Measurements from ENCODE around the gene TEX19.
"Not testable (repeated sequence)": the region's sequence is repeated elsewhere in the genome, so short reads cannot be mapped to it uniquely, and the experiment has no call there.

TEX19 gene

DNA sequence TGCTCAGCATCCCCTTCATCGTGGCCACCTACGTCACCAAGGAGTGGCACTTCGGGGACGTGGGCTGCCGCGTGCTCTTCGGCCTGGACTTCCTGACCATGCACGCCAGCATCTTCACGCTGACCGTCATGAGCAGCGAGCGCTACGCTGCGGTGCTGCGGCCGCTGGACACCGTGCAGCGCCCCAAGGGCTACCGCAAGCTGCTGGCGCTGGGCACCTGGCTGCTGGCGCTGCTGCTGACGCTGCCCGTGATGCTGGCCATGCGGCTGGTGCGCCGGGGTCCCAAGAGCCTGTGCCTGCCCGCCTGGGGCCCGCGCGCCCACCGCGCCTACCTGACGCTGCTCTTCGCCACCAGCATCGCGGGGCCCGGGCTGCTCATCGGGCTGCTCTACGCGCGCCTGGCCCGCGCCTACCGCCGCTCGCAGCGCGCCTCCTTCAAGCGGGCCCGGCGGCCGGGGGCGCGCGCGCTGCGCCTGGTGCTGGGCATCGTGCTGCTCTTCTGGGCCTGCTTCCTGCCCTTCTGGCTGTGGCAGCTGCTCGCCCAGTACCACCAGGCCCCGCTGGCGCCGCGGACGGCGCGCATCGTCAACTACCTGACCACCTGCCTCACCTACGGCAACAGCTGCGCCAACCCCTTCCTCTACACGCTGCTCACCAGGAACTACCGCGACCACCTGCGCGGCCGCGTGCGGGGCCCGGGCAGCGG is 15.7 kb downstream of the TEX19 start:
- no peak for DNase-seq (ENCODE audit: low spot score)

DNA sequence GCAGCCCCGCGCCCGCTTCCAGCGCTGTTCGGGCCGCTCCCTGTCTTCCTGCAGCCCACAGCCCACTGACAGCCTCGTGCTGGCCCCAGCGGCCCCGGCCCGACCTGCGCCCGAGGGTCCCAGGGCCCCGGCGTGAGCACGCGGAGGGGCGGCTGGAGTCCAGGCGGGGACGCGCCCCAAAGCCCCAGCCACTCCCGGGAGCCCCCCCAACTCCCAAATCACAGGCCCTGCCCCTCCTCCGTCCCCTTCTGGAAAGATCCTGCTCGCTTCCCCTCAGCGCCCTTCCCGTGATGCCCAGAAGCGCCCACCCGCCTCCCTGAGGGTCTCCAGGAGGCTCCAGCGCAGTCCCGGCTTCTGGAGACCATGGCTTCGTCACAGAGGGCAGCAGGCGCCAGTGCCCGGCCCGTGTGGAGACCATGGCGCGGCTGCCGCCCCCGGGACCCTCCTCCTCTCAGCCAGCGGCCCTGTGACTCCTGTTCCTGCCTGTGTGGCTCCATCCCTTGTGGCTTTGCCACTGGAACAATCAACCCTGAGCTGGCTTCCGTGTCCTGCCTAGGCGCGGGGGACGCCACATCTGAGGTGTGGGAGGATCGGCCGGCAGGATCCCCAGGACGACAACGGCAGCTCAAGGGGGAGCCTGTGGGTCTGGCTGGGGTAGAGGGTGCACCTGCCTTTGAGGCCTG is 16.5 kb downstream of the TEX19 start:
- no peak for DNase-seq (ENCODE audit: low spot score)

DNA sequence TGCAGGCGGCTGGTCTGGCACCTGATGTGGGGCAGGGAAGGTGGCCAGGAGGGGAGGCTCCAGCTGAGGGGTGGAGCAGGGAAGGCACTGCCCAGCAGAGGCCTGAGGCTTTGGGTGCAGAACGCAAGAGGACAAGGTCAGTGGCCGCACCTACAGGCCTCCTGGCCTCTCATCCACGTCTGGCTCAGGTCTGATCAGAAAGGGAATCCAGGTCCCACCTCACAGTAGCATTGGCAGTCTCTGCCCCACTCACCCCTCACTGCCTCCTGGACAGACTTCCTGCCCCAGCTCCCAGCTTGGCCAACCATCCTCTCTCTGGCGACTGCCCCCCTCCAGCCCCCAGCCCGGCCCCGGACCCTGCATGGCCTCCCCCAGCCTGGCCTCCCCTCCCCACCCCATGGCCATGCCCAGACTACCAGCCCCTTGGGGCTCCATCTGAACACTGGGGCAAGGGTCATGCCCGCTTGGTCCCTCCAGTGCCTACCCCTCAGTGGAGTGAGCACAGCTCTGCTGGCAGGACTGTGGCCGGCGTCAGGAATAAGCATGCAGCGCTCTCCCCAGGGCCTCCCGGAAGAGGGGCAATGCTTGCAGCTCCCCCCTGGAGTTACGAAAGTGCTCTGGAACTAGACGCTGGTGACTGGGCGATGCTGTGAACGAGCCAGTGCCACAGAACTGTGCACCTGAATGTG is 17.1 kb downstream of the TEX19 start:
- no peak for DNase-seq (ENCODE audit: low spot score)

DNA sequence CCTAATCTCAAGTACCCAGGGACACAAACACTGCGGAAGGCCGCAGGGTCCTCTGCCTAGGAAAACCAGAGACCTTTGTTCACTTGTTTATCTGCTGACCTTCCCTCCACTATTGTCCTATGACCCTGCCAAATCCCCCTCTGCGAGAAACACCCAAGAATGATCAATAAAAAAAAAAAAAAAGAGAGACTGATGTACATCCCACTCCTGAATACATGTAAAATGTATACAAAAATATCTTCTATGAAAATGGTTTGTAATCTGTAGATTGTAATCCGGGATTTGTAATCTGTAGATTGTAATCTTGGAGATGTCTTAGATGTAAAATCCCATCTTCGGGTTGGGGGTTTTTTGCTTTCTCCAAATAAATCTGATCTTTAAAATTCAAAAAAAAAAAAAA is 18.2 kb downstream of the TEX19 start:
- DNase-seq (ENCODE audit: low spot score) = not testable (repeated sequence)

DNA sequence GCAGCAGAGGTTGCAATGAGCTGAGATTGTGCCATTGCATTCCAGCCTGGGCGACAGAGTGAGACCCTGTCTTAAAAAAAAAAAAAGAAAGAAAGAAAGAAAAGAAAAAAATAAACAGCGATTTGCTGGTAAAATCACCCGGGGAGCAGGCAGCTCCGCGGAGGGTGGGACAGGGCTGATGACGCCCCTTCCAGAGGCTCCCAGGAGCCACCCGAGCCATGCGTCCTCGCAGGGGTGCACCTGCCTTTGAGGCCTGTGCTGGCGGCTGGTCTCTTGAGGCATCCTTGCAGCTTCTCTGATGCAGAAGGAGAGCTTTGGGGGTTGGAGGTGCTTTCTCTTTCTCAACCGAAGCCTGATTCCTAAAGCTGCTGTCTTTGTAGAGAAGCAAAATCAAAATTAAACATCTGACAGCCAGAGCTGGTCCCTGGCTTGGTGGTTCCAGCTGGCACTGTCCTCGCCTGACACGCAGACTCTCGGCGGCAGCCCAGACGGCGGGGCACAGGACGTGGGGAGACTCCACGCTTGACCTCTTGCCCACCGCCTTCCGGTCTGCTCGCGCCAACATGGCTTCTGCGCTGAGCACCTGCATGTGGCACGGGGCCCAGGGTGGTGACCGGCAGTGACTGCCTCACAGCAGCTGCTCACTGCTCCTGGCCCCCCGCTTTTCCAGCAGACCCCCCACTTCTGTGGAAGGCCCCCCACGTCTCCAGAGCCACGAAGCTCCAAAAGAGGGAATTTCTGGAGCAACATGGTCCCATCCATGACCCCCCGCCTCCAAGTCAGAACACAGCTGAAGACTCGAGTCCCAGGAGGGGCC is 19.1 kb downstream of the TEX19 start:
- DNase-seq (ENCODE audit: low spot score) = no peak

DNA sequence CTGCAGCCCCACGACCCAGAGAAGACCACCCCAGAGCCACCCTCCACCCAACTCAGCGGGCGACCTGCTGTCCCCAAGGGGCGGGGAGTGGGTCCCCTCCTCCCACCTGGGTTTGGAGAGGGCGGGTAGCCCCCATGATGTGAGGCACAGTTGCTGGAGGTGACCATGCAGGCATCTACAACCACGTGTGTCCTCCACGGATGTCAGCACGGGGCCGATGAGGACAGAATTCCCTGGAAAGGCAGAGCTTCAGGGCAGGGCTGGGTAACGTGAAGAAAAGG is 19.6 kb downstream of the TEX19 start:
- no peak for DNase-seq (ENCODE audit: low spot score)

DNA sequence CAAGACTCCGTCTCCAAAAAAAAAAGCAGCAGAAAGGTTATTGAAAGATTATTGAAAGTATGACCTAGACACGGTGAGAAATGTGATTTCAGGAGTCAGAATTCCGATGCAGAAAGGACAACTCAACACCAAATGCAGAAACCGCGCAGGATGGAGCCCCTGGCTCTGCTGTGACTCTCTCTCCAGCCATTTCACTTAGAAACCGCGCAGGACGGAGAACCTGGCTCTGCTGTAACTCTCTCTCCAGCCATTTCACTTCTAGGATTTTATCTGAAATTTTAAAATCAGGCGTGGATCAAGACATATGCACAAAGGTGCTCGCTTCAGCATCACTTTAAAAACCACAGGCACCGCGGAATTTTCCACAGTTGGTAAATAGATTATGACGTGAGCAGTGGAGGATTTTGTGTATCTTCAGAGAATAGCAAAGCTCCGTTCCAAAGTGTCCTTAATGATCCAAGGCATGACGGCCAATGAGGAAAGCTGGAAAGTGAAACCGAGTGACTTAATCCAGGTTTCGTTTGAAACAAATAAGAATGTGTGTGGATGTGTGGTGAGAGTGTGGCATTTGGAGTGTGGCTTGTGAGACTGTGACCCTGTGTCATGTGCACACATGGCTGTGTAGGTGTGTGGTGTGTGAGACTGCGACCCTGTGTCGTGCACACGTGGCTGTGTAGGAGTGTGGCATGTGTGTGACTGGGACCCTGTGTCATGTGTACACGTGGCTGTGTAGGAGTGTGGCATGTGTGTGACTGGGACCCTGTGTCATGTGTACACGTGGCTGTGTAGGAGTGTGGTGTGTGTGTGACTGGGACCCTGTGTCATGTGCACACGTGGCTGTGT is 22.0 kb downstream of the TEX19 start:
- no peak for DNase-seq (ENCODE audit: low spot score)

DNA sequence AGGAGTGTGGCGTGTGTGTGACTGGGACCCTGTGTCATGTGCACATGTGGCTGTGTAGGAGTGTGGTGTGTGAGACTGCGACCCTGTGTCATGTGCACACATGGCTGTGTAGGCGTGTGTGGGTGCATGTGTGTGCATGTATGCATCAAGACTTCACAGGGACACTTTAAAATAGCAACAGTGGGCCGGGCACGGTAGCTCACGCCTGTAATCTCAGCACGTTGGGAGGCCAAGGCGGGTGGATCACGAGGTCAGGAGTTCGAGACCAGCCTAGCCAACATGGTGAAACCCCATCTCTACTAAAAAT is 22.6 kb downstream of the TEX19 start:
- not testable (repeated sequence) for DNase-seq (ENCODE audit: low spot score)

DNA sequence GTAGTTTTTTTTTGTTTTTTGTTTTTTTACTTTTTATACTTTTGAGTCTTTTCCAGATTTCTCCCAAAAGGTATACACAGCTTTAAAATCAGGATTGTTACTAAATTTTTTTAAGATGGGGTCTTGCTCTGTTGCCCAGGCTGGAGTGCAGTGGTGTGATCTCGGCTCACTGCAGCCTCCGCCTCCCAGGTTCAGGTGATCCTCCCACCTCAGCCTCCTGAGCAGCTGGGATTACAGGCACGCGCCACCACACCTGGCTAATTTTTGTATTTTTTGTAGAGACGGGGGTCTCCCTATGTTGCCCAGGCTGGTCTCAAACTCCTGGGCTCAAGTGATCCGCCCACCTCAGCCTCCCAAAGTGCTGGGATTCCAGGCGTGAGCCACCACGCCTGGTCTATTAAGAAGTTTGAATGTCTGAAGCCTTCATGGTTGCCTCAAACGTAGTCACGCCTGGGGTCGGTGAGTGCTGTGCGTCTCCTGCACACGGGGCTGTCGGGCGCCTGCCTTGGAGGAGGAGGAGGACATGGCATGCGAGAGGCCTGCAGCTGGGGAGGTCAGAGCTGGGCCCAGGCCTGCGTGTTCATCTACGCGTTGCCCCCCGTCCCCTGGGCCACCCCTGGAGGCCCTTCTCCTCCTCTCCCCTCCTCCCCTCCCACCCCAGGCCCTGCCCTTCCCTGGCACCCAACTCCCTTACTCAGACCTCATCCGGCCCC is 23.3 kb downstream of the TEX19 start:
- DNase-seq (ENCODE audit: low spot score) = not testable (repeated sequence)

DNA sequence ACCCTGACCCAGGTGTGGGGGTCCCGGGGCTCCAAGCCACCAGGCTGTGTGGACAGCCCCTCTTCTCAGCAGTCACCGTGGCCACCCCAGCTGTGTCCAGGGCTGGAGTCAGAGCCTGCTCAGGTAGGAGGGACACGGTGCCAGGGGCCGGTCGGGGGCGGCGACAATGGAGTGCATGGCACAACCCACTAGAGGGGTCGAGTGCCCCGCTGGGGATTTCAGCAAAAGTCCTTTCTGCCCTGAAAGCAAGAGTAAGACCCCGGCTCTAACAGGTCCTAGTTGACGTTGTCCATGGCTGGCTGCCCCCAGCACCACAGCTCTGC is 23.8 kb downstream of the TEX19 start:
- no peak for DNase-seq (ENCODE audit: low spot score)

DNA sequence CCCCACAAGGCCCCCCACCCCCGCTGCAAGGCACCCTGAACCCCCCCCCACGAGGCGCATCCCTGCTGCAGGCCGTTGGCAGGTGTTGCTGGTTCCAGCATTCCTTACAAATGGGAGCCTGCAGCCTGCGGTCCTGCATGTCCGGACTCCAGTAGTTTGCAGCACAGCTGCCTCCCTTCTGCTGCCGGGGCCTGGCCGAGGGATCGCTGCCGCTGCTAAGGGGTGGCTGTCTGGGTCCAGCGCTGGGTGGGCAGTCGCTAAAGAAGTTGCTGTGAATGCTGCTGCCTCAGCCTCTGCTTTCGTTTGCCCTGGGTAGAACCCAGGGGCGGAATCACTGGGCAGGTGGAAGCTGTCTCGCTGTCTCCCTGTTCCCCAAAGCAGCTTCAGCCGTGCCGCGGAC is 24.4 kb downstream of the TEX19 start:
- DNase-seq (ENCODE audit: low spot score) = no peak

DNA sequence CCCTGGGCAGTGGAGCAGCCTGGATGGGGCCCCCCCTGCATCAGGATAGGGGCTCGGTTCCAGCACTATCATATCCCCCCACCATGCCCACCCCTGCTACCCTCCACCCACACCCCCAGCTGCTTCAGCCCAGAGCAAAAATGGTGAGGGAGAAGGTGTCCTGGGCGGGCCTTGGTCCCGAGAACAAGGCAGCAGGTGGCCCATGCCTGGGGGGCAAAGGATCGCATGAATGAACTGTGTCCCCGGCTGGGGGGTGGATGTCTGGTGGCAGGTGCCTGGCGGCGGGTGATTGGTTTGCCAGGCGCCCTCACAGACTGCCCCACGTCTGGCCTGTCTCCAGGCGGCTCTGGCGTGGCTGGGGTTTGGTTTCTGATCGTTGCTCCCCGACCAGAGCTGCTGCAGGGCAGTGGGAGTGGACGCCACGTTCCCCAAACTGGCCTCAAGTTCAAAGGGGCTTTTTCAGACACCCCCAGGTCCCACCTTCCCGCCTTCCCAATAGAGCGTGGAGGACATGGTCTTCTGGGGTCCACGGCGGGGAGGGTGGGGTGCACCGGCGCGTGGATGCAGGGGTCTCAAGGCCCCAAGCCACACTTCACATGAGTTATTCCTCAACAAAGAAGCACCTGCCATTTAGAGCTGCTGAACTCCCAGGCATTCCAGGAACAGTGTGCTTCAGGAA is 25.1 kb downstream of the TEX19 start:
- DNase-seq (ENCODE audit: low spot score) = no peak

DNA sequence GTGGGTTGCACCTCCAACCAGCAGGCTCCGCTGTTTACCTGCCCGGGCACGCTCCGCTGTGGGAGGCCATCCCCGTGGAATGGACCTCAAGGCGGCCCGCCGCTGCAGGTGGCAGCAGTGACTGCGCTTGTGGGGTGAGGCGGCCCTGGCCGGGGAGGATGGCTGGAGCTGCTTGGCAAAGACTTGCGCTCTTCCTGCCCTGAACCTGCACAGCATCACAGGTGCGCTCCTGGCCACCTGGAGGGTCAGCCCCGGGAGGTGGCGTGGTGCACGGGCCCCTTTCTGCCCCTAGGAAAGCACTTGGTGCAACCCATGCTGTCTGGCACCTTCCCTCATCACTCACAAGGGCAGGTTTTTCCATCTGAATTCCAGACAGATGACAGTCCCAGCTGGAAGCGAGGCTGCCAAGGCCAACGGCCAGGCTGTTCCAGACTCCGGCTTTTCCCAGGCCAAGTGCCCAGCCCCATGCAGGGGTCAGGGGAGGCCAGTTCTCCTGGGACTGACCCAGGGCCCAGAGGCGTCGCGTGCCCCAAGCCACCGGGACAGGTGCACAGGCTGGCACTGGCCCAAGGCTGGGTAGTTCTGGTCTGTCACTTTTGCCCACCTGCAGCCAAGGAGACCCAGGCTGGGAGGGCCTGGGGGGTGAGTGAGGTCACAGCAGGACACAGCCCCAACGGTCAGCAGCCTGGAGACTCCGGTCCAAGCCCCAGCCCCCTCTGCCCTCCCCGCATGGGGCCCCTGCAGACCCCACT is 25.9 kb downstream of the TEX19 start:
- no peak for DNase-seq (ENCODE audit: low spot score)

DNA sequence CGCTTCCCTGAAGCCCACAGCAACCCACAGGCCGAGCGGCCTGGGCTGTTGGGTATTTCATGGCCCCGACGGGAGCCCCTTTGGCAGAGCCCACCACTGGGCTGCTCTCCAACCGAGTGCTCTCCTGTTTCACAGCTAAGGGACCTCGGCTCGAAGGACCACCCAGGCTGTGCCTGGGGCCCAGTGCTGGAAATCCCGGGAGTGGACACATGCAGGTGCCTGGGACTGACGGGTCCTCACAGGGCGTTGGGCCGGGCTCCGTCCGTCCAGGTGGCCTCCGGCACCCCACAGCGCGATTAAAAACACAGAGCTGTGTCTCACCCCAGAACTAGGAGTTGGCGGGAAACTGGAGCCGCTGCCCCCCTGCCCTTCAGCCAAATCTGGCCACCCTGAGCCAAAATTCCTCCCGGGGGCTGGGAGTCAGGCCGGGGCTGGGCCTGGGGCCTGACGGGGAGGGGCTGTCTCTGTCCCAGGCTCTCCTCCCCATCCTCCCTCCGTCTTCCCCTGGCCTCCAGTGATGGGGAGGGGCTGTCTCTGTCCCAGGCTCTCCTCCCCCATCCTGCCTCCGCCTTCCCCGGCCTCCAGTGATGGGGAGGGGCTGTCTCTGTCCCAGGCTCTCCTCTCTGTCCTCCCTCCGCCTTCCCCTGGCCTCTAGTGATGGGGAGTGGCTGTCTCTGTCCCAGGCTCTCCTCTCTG is 26.7 kb downstream of the TEX19 start:
- DNase-seq (ENCODE audit: low spot score) = no peak

DNA sequence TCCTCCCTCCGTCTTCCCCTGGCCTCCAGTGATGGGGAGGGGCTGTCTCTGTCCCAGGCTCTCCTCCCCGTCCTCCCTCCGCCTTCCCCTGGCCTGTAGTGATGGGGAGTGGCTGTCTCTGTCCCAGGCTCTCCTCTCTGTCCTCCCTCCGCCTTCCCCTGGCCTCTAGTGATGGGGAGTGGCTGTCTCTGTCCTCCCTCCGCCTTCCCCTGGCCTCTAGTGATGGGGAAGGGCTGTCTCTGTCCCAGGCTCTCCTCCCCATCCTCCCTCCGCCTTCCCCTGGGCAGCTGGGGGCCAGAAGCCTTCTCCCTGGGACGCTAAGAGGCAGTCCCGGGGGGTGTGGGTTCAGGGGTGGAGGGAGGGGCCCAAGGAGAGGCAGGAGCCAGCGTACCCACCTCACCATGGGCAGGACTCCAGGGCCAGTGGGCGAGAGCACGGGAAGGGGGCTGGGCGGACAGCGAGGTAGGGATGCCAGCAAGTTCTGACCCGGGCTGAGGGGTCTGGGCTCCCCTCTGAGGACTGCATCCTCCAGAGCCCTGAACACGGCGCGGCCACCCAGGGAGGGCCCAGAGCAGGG is 27.3 kb downstream of the TEX19 start:
- peak; percentile 52 for DNase-seq (ENCODE audit: low spot score)

DNA sequence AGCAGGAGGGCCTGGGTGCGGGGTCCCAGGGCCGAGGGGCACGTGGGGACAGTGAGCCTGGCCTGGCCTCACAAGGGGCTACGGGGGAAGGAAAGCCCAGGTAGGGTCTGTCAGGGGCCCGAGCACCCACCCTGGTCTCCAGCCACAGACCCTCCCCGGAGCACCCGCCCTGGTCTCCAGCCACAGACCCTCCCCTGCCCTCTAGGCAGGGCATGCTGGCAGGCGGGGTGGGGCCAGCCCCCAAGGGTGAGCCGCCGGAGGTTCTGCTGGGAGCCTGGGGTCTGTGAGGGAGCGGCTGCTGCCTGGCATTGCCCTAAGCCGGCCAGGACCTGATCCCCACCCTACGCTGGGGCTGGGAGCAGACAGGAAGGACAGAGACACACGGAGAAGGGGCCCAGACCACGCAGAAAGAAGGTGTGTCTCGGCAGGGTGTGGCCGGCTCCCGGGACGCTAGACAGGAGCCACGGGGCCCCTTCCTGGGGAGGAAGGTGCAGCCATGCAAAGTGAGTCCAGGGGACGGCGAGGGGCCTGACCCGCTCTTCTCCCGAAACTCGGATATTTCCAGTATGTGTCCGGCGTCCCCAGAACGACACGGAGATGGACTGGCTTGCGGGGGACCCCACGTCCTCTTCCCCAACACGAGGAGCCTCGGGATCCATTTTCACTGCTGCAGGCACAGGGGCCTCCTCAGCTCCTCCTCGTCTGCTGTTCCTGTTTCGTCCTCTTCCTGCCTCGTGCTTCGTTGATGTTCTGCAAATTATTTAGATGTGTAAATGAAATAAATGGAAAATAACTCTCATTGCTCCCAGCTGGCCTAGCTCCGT is 28.0 kb downstream of the TEX19 start:
- no peak for DNase-seq (ENCODE audit: low spot score)

DNA sequence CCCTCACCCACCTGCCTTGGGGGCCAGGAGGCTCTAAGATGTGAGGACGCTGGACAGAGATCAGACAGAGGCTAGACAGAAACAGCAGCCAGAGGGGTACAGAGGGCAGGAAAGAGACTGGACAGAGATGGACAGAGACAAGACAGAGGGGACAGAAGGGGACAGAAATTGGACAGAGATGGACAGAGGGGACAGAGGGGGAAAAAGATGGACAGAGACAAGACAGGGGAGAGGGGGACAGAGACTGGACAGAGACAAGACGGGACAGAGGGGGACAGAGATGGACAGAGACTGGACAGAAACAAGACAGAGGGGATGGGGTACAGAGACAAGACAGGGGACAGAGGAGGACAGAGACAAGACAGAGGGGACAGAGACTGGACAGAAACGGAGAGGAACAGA is 28.7 kb downstream of the TEX19 start:
- no peak for DNase-seq (ENCODE audit: low spot score)
